22Rv1 (cell line): ENCODE data around the gene KCNF1.

ENCODE experiments used
- CTCF ChIP-seq: fragments of 450-650 bp; IDR thresholded peaks from 2 replicates; pipeline ENCODE4 v1.5.1; 2017; ENCODE audit warnings: mild to moderate bottlenecking
- ZFX ChIP-seq: fragments of 450-650 bp; IDR thresholded peaks from 2 replicates; pipeline ENCODE4 v1.6.1; 2017; ENCODE audit warnings: antibody characterized with exemption, borderline replicate concordance

- TF ChIP-seq ZFX: no peak
- TF ChIP-seq CTCF: no peak
Observed at GRCh38 chr2:10882568-10882967, 29.2 kb upstream of the KCNF1 start.
